Stimulated activated CD4-positive, alpha-beta T cell treated with anti-CD3 and anti-CD28 coated beads, Interleukin-15, amount 100 ng/mL, for 48 hours (primary cell): ENCODE measurements around the gene MIPOL1.
"Not testable (repeated sequence)": the region's sequence is repeated elsewhere in the genome, so short reads cannot be mapped to it uniquely, and the experiment has no call there.

Experiments
- DNase-seq, 2 donors: peaks; one replicate each; pipeline ENCODE4 v3.0.0-alpha.2; 2020; ENCODE audit warnings: low read depth in 2 of 2

MIPOL1 gene

GRCh38 chr14:37187840-37188577, 9.7 kb upstream of the MIPOL1 start:
- DNase-seq = not testable (repeated sequence)

- DNase-seq = not testable (repeated sequence)
These were observed 8.0 kb upstream of the MIPOL1 start for GRCh38 chr14:37189733-37190132.

GRCh38 chr14:37194698-37195097, 3.0 kb upstream of the MIPOL1 start:
- no peak for DNase-seq

GRCh38 chr14:37195327-37195726, 2.4 kb upstream of the MIPOL1 start:
- no peak for DNase-seq

GRCh38 chr14:37196604-37197420, 925 bp upstream of the MIPOL1 start:
- DNase-seq = no peak

GRCh38 chr14:37198273-37198598, 499 bp downstream of the MIPOL1 start:
- DNase-seq = no peak

- DNase-seq = no peak
These were observed 1.2 kb downstream of the MIPOL1 start for GRCh38 chr14:37198907-37199306.

GRCh38 chr14:37201724-37202123, 4.0 kb downstream of the MIPOL1 start:
- no peak for DNase-seq

GRCh38 chr14:37202265-37202664, 4.5 kb downstream of the MIPOL1 start:
- DNase-seq = no peak

- no peak for DNase-seq
These were observed 5.1 kb downstream of the MIPOL1 start for GRCh38 chr14:37202812-37203211.

- DNase-seq = no peak
These were observed 5.7 kb downstream of the MIPOL1 start for GRCh38 chr14:37203423-37203822.

GRCh38 chr14:37205623-37206605, 8.2 kb downstream of the MIPOL1 start:
- not testable (repeated sequence) for DNase-seq

- not testable (repeated sequence) for DNase-seq
These were observed 11.9 kb downstream of the MIPOL1 start for GRCh38 chr14:37209617-37210016.

GRCh38 chr14:37210448-37210847, 12.7 kb downstream of the MIPOL1 start:
- no peak for DNase-seq

GRCh38 chr14:37213016-37213415, 15.3 kb downstream of the MIPOL1 start:
- no peak for DNase-seq

- no peak for DNase-seq
These were observed 17.6 kb downstream of the MIPOL1 start for GRCh38 chr14:37215345-37215744.

GRCh38 chr14:37221073-37221472, 23.3 kb downstream of the MIPOL1 start:
- no peak for DNase-seq

GRCh38 chr14:37223947-37224474, 26.3 kb downstream of the MIPOL1 start:
- no peak for DNase-seq

GRCh38 chr14:37225668-37226067, 27.9 kb downstream of the MIPOL1 start:
- DNase-seq = not testable (repeated sequence)

- DNase-seq = no peak
These were observed 32.9 kb downstream of the MIPOL1 start for GRCh38 chr14:37230551-37231194.

- no peak for DNase-seq
These were observed 35.3 kb downstream of the MIPOL1 start for GRCh38 chr14:37232907-37233481.
